Breast epithelium (tissue), 3 donors: ENCODE measurements around the gene DDX49.

Source experiments
- CTCF ChIP-seq, 3 donors: fragments of 450-650 bp; IDR thresholded peaks; one replicate each; pipeline ENCODE4 v1.5.1; 2016 to 2017; ENCODE audit warnings: antibody characterized with exemption in 3 of 3, mild to moderate bottlenecking in 3 of 3, moderate library complexity in 3 of 3
- POLR2A ChIP-seq: fragments of 450-650 bp; IDR thresholded peaks from one replicate; pipeline ENCODE4 v1.6.1; 2016; ENCODE audit warnings: antibody characterized with exemption, mild to moderate bottlenecking, moderate library complexity
- POLR2AphosphoS5 ChIP-seq, 3 donors: sonication (generic); formaldehyde crosslinking; IDR thresholded peaks; one replicate each; pipeline ENCODE4 v1.6.1; 2017; ENCODE audit warnings: antibody characterized with exemption in 3 of 3

DNA sequence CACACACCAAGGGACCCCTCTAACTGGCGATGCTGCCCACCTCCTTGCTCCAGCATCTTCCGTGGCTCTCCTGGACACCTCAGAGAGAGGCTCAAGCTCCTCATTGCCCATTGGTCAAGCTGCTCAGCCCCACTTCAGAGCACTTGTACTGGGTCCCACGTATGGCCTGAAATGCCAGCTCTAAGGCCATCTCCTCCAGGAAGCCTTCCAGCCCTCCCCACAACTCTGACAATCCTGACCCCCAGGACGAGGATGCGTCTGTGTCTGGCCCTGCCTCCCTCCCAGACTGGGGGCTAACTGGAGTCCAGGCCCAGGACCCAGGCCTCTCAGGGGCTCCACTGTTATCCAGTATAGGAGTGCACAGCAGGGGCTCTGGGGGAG lies 29.5 kb downstream of the DDX49 start:
- TF ChIP-seq POLR2A (no peak), CTCF (IDR thresholded peaks at IDR 0.05) (no peak), POLR2AphosphoS5 (IDR thresholded peaks at IDR 0.05) (no peak)
